Stimulated activated effector memory CD8-positive, alpha-beta T cell treated with anti-CD3 and anti-CD28 coated beads, Interleukin-12 subunit alpha, Interleukin-12 subunit beta, amount 100 ng/mL, for 72 hours (primary cell): Measurements from ENCODE around the gene DUS1L.
A peak's percentile ranks its signal among the peaks of the same experiment; 100 is the strongest.

Experiments used
- ATAC-seq: fragments of 150-1000 bp; cut with Tn5 transposase; 2 replicates; pipeline ENCODE4 v1.10.0; 2021
- DNase-seq, 2 donors: peaks; one replicate each; pipeline ENCODE4 v3.0.0; 2021 to 2022; ENCODE audit warnings: low spot score in 2 of 2
- H3K27ac Mint-ChIP-seq: one replicate; pipeline ENCODE4 v1.8.0; 2022; ENCODE audit warnings: mild to moderate bottlenecking, mixed read lengths
- H3K36me3 Mint-ChIP-seq: one replicate; pipeline ENCODE4 v1.8.0; 2022; ENCODE audit warnings: mild to moderate bottlenecking, mixed read lengths
- H3K4me1 Mint-ChIP-seq: one replicate; pipeline ENCODE4 v1.8.0; 2022; ENCODE audit warnings: mixed read lengths
- H3K4me3 Mint-ChIP-seq: one replicate; pipeline ENCODE4 v1.8.0; 2022; ENCODE audit warnings: mild to moderate bottlenecking, mixed read lengths
- H3K9me3 Mint-ChIP-seq: one replicate; pipeline ENCODE4 v1.8.0; 2022; ENCODE audit warnings: mixed read lengths

Gene DUS1L

DNA sequence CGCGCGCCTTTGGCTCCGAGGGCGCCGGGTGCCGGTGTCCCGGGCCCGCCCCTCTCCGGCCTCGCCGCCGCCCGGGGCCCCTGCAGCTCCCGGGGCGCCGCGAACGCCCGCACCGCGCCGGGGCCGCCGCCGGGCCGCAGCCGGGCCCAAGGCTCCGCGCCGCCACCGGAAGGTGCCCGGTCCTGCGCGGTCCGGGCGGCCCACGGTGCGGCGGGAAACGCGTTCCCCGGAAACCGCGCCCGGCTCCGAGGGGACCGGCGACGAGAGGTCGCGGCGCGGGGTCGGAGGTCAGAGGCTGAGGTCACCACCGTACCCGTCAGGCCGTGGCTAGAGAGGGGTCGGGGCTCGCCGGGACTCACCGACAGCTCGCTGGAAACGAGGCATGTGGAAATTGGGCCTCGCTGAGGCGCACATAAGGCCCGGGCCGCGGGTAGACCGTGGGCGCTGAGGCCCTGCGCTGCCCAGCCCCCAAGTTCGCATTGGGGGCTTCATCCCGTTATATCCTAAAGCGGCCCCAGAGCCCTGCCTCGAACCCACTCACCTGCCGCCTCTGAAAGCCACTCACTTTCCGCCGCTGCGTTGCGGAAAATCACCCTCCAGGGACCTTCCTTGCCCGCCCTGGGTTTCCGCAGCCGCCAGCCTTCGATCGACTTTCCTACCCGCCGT lies at the start of gene DUS1L:
Gene DUS1L (minus strand): TSS at position 167 of the 666 bp plus-strand sequence. CDS start 745 bp downstream, outside the sequence.
- ATAC-seq (peak; percentile 92), DNase-seq (peak; percentile 79 to 89)
- Mint-ChIP-seq H3K27ac (peak within 1 kb of the TSS; percentile 93), H3K36me3 (peaks cover 11% of the 10 kb centered on the region), H3K9me3 (no peaks in the 10 kb centered on the region), H3K4me1 (peaks cover 15% of the 10 kb centered on the region), H3K4me3 (peak within 1 kb of the TSS; percentile 76)

DNA sequence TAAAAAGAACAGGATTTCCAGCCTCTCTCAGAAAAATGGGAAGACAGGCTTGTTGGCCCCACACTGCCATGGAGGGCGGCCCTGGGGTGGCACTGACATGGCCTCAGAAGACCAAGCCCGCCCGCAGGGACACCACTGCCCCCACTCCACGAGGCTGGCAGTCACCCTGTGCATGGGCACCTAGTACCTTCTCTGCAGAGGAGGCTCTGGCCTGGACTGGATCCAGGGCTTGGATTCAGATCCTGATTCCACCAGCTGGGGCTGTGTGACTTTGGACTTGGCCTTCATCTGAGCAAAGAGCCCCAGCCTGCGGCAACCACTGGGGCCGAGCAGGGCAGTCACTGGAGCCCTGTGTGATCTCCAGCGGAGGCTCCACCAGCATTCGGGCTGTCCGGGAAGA lies 49.3 kb upstream of the DUS1L start:
- ATAC-seq = no peak
- no peak for DNase-seq
- H3K9me3 Mint-ChIP-seq = no peaks in the 10 kb centered on the region
- peaks cover 5% of the 10 kb centered on the region for H3K36me3 Mint-ChIP-seq
- peaks cover 4% of the 10 kb centered on the region for H3K4me1 Mint-ChIP-seq
- no peak overlapping the region for H3K27ac Mint-ChIP-seq
- no peak overlapping the region for H3K4me3 Mint-ChIP-seq

DNA sequence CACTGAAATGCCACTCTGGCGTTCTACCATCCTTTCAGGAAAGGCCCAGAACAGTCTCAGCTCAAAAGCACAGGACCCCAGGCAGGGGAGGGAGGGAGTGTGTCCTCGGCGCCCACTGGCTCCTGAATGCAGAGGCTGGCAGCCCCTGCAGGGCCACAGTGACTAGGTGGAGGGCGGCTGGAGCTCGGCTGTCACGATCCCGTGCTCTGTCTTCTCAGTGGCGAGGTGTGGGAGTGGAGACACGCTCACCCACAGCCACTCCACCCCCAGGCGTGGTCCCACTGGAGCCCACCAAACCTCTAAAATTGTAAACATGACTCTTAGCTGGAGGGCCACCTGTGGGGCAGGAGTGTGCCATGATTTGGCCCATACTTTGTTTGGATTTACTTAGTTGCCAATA lies 48.8 kb upstream of the DUS1L start:
- H3K4me1 Mint-ChIP-seq = peaks cover 3% of the 10 kb centered on the region
- peaks cover 5% of the 10 kb centered on the region for H3K36me3 Mint-ChIP-seq
- no peaks in the 10 kb centered on the region for H3K9me3 Mint-ChIP-seq

DNA sequence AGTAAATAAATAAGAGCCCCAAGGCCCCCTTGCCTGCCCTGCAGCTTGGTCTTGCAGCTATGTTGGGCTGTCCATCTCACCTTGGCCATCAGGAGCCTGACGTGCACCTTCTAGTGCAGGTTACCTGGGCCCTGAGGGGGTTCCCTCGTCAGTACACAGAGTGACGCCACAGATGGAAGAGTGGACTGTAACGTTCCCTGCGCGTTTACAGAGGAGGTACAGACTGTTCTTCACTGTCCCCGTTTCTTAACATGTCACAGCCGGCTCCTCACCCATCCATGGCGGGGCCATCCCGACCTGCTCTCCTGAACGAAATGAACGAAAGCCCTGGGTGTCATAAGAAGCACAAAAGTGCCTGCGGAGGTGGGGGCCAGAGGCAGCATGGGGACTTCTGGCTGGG lies 48.3 kb upstream of the DUS1L start:
- no peak overlapping the region for H3K4me3 Mint-ChIP-seq
- H3K4me1 Mint-ChIP-seq = no peaks in the 10 kb centered on the region
- ATAC-seq (no peak), DNase-seq (no peak)
- no peaks in the 10 kb centered on the region for H3K9me3 Mint-ChIP-seq
- peaks cover 5% of the 10 kb centered on the region for H3K36me3 Mint-ChIP-seq
- H3K27ac Mint-ChIP-seq = peak overlapping the region; percentile 26

More for the DNA sequence above, 48.8 kb upstream of the DUS1L start:
- Mint-ChIP-seq H3K27ac (no peak overlapping the region), H3K4me3 (no peak overlapping the region)
- no peak for ATAC-seq
- no peak for DNase-seq

DNA sequence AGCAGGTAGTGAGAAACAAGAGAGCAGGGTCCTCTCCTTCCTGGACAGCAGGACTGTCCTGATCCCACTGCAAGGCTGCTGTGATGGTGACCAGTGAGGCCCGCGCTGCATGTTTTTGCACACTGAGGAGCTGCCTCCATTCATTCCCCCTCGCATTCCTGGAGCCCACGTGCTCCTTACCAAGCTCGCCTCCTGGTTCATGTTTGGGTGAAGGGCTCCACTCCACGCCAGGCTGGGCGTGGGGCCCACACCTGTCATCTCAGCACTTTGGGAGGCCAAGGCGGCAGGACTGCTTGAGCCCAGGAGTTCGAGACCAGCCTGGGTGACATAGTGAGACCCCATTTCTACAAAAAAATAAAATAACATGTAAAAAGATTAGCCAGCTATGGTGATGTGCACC lies 47.8 kb upstream of the DUS1L start:
- H3K36me3 Mint-ChIP-seq = peaks cover 5% of the 10 kb centered on the region

DNA sequence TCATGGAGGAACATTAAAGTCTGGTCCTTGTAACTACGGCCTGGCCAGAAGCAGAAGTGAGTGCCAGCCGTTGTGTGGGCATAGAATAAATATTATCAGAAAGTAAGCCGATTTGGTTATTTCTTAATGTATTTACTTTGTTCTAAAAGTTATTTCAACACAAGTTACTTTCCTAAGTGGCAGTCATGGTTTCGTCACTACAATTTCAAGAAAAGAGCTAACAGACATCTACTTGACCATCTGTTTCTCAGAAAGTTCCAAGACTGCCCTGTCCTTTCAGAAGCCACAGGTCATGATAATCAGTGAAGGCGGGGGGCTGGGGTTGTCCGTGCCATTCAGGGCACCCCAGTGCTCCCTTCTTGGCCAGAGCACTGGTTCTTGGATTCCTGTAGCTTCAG lies 47.3 kb upstream of the DUS1L start:
- Mint-ChIP-seq H3K36me3 (peaks cover 5% of the 10 kb centered on the region), H3K4me3 (no peak overlapping the region), H3K27ac (no peak overlapping the region), H3K9me3 (no peaks in the 10 kb centered on the region), H3K4me1 (no peaks in the 10 kb centered on the region)
- DNase-seq (no peak), ATAC-seq (no peak)

More for the DNA sequence above, 47.8 kb upstream of the DUS1L start:
- H3K4me3 Mint-ChIP-seq = no peak overlapping the region
- H3K27ac Mint-ChIP-seq = peak overlapping the region; percentile 26
- H3K9me3 Mint-ChIP-seq = no peaks in the 10 kb centered on the region
- ATAC-seq (no peak), DNase-seq (no peak)
- no peaks in the 10 kb centered on the region for H3K4me1 Mint-ChIP-seq

DNA sequence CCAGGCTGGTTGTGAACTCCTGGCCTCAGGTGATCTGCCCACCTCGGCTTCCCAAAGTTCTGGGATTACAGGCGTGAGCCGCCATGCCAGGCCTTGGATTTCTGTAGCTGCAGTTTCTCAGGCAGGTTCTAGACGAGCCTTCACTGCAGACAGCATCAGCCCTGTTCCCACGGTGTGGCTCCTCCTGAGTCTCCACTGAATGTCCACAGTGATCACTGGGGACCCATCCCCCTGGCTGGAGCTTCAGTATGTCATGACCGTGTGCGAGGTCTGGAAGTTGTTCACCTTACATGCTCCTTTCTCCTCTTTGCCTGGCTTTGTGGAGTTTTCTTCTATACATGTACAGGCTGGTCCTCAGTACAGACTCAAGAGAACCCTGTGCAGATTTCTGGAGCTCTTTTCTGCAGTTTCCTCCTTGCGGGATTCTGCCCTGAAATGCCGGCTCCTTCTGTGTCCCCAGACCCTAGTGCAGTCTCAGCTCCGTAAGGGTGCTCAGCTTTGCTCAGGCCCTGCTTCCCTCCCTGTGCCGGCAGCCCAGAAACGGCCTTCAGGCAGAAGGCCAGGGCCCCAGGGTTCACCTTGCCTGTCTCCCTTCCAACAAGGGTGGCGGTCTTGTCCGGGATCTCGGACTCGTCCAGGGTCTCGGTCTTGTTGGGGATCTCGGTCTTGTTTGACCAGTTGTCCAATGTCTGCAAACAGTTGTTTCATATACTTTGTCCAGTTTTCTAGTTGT lies 46.7 kb upstream of the DUS1L start:
- Mint-ChIP-seq H3K27ac (no peak overlapping the region), H3K9me3 (no peaks in the 10 kb centered on the region), H3K4me3 (no peak overlapping the region), H3K36me3 (peaks cover 5% of the 10 kb centered on the region), H3K4me1 (no peaks in the 10 kb centered on the region)
- no peak for DNase-seq
- ATAC-seq = no peak

DNA sequence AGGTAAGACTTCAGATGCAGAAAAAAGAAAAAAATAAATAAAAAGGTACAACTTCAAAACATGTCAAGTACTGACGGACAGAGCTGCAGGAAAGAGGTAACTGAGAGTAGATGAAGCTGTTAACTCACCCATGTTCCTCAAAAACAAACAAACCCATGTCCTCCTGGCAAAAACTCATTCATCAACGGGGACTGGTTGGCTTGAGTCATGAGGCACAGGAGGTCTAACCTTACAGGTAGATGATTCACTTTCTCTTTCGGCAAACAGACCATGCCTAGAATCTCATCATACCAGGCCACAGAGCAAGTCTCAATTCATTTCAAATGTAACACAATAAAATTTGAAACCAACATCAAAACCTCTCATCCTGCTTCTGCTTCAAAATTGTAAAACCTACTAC lies 44.7 kb upstream of the DUS1L start:
- Mint-ChIP-seq H3K4me1 (peaks cover 14% of the 10 kb centered on the region), H3K9me3 (no peaks in the 10 kb centered on the region), H3K27ac (no peak overlapping the region), H3K4me3 (no peak overlapping the region), H3K36me3 (peaks cover 14% of the 10 kb centered on the region)
- ATAC-seq = peak; percentile 71
- no peak for DNase-seq

DNA sequence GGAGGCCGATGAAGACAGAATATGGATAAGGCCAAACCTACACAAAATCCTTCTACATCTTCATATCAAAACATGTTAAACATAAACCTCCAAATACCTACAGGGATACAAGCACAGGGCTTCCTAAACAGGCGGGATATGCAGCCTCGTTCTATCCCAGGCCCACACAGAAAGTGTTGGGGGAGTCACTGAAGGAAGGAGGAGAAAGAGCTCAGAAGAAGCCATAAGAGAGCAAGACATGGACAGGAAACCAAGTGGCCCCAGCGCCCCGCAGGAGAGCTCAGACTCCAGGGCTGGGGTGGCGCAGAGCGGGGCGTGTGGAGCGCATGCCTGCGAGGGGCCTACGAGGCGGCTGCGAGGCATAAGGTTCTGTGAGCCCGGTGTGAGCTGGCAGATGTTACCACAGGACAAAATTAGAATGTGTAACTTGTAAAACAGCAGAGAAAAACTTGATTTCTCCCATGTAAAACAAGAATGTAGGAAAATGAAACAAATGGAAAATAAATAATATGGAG lies 43.4 kb upstream of the DUS1L start:
- no peak for DNase-seq
- no peaks in the 10 kb centered on the region for H3K9me3 Mint-ChIP-seq
- peaks cover 14% of the 10 kb centered on the region for H3K36me3 Mint-ChIP-seq
- no peak for ATAC-seq
- no peak overlapping the region for H3K4me3 Mint-ChIP-seq
- peaks cover 14% of the 10 kb centered on the region for H3K4me1 Mint-ChIP-seq
- H3K27ac Mint-ChIP-seq = no peak overlapping the region

DNA sequence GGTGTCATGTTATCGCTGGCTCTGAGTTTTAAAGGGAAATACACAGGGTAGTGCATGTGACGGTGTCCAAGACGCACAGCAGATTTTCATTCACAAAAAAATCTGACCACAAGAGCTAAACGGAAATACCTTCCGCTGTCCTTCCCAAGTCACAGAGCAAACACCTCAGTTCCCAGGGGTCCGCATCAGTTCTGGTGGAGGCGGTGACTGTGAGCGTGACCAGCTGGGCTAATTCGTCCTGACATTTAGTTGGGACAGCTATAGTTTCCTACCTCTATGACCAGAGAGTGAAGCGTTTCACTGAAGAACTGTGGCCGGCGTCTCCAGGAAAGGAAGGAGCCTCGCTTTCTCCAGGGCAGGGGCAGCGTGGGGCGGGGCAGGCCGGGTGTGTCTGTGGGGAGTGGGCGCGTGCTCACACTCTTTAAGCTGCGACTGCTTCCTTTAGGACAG lies 42.9 kb upstream of the DUS1L start:
- Mint-ChIP-seq H3K4me1 (peaks cover 14% of the 10 kb centered on the region), H3K27ac (peak overlapping the region; percentile 14), H3K36me3 (peaks cover 14% of the 10 kb centered on the region), H3K4me3 (peak overlapping the region; percentile 6), H3K9me3 (no peaks in the 10 kb centered on the region)
- DNase-seq (no peak), ATAC-seq (no peak)

DNA sequence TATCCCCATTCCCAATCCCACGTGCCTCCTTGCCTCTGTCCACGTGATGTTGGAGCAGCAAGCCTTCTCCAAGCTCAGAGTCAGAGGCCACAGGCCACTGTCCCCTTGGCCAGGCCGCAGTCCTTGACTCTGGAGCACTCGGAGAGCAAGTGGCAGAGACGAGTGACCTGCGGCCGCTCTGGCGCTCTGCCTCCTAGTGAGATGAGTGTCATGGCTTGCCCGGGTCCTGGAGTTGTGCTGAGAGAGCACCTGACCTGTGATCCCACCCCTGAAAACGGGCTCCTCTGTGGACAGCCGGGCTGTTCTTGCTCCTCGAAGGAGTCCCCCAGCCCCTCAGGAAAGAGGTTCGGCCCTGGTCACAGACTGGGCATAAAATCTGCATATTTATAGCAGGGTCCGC lies 42.4 kb upstream of the DUS1L start:
- peaks cover 14% of the 10 kb centered on the region for H3K4me1 Mint-ChIP-seq
- DNase-seq (no peak), ATAC-seq (no peak)
- H3K27ac Mint-ChIP-seq = peak overlapping the region; percentile 14
- H3K9me3 Mint-ChIP-seq = no peaks in the 10 kb centered on the region
- peaks cover 14% of the 10 kb centered on the region for H3K36me3 Mint-ChIP-seq
- peak overlapping the region; percentile 6 for H3K4me3 Mint-ChIP-seq

DNA sequence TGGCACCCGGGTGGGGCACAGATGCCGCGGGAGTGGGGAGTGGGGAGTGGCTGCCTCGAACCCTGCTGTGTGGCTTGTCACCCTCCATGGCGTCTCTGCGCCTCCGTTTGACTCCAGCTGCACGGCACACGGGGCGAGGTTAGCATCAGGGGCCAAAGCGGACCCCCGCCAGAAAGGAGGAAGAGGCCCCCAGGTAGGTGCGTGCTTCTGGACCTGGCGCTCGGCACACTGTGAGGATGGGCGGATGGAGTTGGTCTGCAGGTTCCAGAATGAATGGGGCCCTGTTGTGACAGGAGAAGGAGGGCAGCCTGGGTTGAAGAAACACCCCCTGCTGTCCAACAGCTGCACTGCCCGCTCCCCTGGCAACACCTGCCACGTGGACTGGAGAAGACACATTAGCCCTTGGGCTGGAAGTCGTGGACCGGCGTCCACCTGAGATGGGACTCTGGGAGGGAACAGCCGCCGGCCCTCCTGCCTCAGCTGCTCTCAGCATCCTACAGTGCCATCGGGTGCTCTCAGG lies 41.8 kb upstream of the DUS1L start:
- Mint-ChIP-seq H3K27ac (peak overlapping the region; percentile 14), H3K4me1 (peaks cover 14% of the 10 kb centered on the region), H3K4me3 (peak overlapping the region; percentile 6), H3K36me3 (peaks cover 14% of the 10 kb centered on the region), H3K9me3 (no peaks in the 10 kb centered on the region)
- ATAC-seq (no peak), DNase-seq (no peak)

DNA sequence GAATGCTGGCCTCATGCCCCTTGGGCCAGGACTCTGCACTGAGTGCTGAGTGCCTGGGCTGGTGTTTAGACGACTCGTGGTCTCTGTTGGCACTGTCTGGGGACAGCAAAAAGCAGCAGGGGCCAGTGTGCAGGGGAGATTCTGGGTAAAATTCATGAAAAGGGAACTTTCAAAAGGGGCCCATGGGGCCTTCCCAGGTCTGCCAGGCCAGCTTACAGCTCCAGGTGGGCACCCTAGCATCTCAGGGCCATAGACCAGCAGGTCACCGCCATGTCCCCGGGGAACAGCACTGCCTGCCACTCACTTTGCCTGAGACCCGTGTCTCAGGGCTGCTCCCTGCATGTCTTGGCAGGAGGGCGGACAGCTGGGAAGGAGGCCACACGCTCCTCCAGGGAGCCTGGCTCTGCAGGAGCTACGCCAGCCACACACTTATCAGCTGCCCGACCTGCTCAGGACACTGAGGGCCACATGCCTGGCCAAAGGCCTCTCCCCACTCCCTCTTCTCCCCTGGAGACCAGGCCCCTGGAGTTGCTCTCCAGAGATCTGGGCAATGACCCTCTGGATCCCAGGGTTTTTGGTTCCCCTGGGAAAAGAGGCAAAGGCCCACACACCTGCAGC lies 41.2 kb upstream of the DUS1L start:
- no peak for ATAC-seq
- Mint-ChIP-seq H3K9me3 (no peaks in the 10 kb centered on the region), H3K4me3 (peak overlapping the region; percentile 86), H3K36me3 (peaks cover 14% of the 10 kb centered on the region), H3K4me1 (peaks cover 14% of the 10 kb centered on the region), H3K27ac (peak overlapping the region; percentile 96)
- no peak for DNase-seq

DNA sequence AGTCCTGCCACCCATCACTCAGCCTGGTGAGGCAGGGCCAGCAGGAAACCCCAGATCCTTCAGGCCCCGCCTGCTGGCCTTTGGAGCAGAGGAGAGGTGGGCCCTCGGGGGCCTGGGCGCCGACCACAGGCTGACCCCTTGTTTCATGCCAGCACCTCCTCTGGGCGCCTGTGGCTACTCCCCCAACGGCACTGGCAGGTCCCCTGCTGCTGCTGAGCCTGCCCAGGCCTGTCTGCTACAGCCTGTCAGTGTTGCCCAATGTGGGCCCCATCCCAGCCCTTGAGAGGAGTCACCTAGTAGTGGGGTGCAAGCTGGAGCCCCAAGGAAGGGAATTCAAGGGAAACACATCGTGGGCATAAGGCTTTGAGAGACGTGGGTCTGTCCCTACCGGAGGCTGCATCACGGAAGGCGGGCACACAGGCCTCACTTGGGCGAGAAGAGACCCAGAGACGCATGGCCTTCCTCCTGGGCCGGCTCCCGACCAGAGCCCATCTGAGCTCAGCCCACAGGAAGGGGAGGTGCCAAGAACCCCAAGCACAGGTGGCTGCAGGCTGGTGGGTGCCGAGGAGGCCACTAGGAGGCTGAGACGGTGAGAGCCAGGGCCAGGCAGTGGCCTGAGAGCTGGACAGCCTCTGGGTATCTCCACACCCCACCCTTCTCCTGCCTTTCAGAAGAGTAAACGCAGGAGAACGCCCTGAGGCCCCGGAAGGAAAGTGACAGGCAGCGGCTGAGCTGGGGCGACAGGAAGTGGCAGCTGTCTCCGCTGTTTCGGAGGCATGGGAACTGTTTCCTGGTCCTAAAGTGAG lies 40.5 kb upstream of the DUS1L start:
- peak; percentile 40 to 84 for DNase-seq
- H3K9me3 Mint-ChIP-seq = no peaks in the 10 kb centered on the region
- H3K4me1 Mint-ChIP-seq = peaks cover 14% of the 10 kb centered on the region
- ATAC-seq = peak; percentile 91
- peak overlapping the region; percentile 86 for H3K4me3 Mint-ChIP-seq
- H3K27ac Mint-ChIP-seq = peak overlapping the region; percentile 96
- peaks cover 14% of the 10 kb centered on the region for H3K36me3 Mint-ChIP-seq
